HFFc6 (cell line): Measurements from ENCODE around the gene SH2B3. TPM values are rescaled to one million over a fixed set of nuclear protein-coding genes. Genes with fewer than 3 reads are reported as not detected.
A peak's percentile ranks its signal among the peaks of the same experiment; 100 is the strongest.

Experiments
- DNase-seq: peaks from one replicate; pipeline ENCODE4 v3.0.0-alpha.2; 2018
- H3K27ac Mint-ChIP-seq: 2 replicates; pipeline ENCODE4 v1.8.0; 2020; ENCODE audit warnings: mild to moderate bottlenecking, mixed read lengths
- H3K27me3 Mint-ChIP-seq: 2 replicates; pipeline ENCODE4 v1.8.0; 2021; ENCODE audit warnings: mild to moderate bottlenecking, moderate library complexity, mixed read lengths; ENCODE audit not compliant: insufficient read depth
- H3K36me3 Mint-ChIP-seq: 2 replicates; pipeline ENCODE4 v1.8.0; 2021; ENCODE audit warnings: low read depth, mixed read lengths
- H3K4me1 Mint-ChIP-seq: 2 replicates; pipeline ENCODE4 v1.8.0; 2020; ENCODE audit warnings: low read depth, mixed read lengths
- H3K4me3 Mint-ChIP-seq: 2 replicates; pipeline ENCODE4 v1.8.0; 2020; ENCODE audit warnings: mild to moderate bottlenecking, moderate library complexity, mixed read lengths
- H3K9me3 Mint-ChIP-seq: 2 replicates; pipeline ENCODE4 v1.8.0; 2020; ENCODE audit warnings: mild to moderate bottlenecking, mixed read lengths
- CTCF ChIP-seq: fragments of 200-600 bp; sonication (generic); IDR thresholded peaks from 2 replicates; pipeline ENCODE4 v1.5.0; 2021; ENCODE audit warnings: antibody characterized with exemption, mild to moderate bottlenecking
- total RNA-seq, 6 experiments: library from RNA; stranded (reverse); fragmentation: NEBNext Ultra II Directional; extraction: Animal tissue kit (Norgen Biotek cat#: 25700); gene quantifications; 2 replicates in 1 of 6; 3 replicates in 5 of 6; pipeline ENCODE4 v1.2.3, GENCODE V29; 2021

The SH2B3 gene
- total RNA-seq, 6 experiments from 2014 or later: 54.0 to 80.3 (median 69.8) TPM

- TF ChIP-seq CTCF: no peak
- H3K4me3 Mint-ChIP-seq: peak overlapping the region; percentile 20; the same call in 1 of the 2 replicates
- DNase-seq: no peak
- H3K4me1 Mint-ChIP-seq: peaks cover 77% of the 10 kb centered on the region
- peaks cover 11% of the 10 kb centered on the region for H3K9me3 Mint-ChIP-seq
- peaks cover 74% of the 10 kb centered on the region for H3K27me3 Mint-ChIP-seq
- peaks cover 33% of the 10 kb centered on the region for H3K36me3 Mint-ChIP-seq
- H3K27ac Mint-ChIP-seq: peak overlapping the region; percentile 81
Observed at GRCh38 chr12:111443086-111443485, 37.4 kb downstream of the SH2B3 start.

GRCh38 chr12:111443586-111443985, 37.9 kb downstream of the SH2B3 start:
- Mint-ChIP-seq H3K9me3 (peaks cover 16% of the 10 kb centered on the region), H3K4me1 (peaks cover 73% of the 10 kb centered on the region), H3K27me3 (peaks cover 77% of the 10 kb centered on the region), H3K4me3 (peak overlapping the region; percentile 14; the same call in 1 of the 2 replicates), H3K36me3 (peaks cover 37% of the 10 kb centered on the region), H3K27ac (peak overlapping the region; percentile 81)
- no peak for TF ChIP-seq CTCF
- peak; percentile 77 for DNase-seq

- peaks cover 16% of the 10 kb centered on the region for H3K9me3 Mint-ChIP-seq
- peaks cover 45% of the 10 kb centered on the region for H3K36me3 Mint-ChIP-seq
- H3K4me1 Mint-ChIP-seq: peaks cover 76% of the 10 kb centered on the region
- no peak for TF ChIP-seq CTCF
- H3K27me3 Mint-ChIP-seq: peaks cover 71% of the 10 kb centered on the region
- no peak for DNase-seq
- 0 out of 2 replicates have a peak overlapping the region, but pooled peaks have one; percentile 17 for H3K4me3 Mint-ChIP-seq
- H3K27ac Mint-ChIP-seq: peak overlapping the region; percentile 81
Observed at GRCh38 chr12:111444314-111444924, 38.7 kb downstream of the SH2B3 start.

- no peak for DNase-seq
- peak; percentile 12; the same call in 1 of the 2 replicates for TF ChIP-seq CTCF
- Mint-ChIP-seq H3K27ac (peak overlapping the region; percentile 81), H3K4me3 (peak overlapping the region; percentile 49; the same call in 1 of the 2 replicates), H3K36me3 (peaks cover 45% of the 10 kb centered on the region), H3K4me1 (peaks cover 74% of the 10 kb centered on the region), H3K9me3 (peaks cover 16% of the 10 kb centered on the region), H3K27me3 (peaks cover 67% of the 10 kb centered on the region)
Observed at GRCh38 chr12:111444925-111445725, 39.4 kb downstream of the SH2B3 start.

- Mint-ChIP-seq H3K4me3 (peak overlapping the region; percentile 49), H3K9me3 (peaks cover 16% of the 10 kb centered on the region), H3K27me3 (peaks cover 68% of the 10 kb centered on the region), H3K27ac (peak overlapping the region; percentile 81), H3K36me3 (peaks cover 47% of the 10 kb centered on the region), H3K4me1 (peaks cover 74% of the 10 kb centered on the region)
- no peak for TF ChIP-seq CTCF
- no peak for DNase-seq
Observed at GRCh38 chr12:111445726-111446581, 40.2 kb downstream of the SH2B3 start.
